Transverse colon (tissue), 4 donors: ENCODE measurements around the gene GRM4. TPM values are rescaled to one million over a fixed set of nuclear protein-coding genes. Genes with fewer than 3 reads are reported as not detected.

Experiments used
- DNase-seq: peaks from one replicate; pipeline ENCODE4 v3.0.0-alpha.2; 2019
- H3K27ac ChIP-seq, 4 donors: fragments of 200-600 bp; sonication (generic); 2 replicates each; pipeline ENCODE4 v1.5.1; 2016 to 2018; ENCODE audit warnings: inconsistent platforms in 4 of 4
- H3K27me3 ChIP-seq: fragments of 200-600 bp; sonication (generic); 2 replicates; pipeline ENCODE4 v1.5.1; 2017; ENCODE audit warnings: inconsistent platforms
- H3K36me3 ChIP-seq, 4 donors: fragments of 200-600 bp; sonication (generic); 2 replicates each; pipeline ENCODE4 v1.5.1; 2017 to 2019; ENCODE audit warnings: inconsistent platforms in 4 of 4
- H3K4me1 ChIP-seq, 4 donors: fragments of 200-600 bp; sonication (generic); 2 replicates each; pipeline ENCODE4 v1.5.1; 2017 to 2020; ENCODE audit warnings: inconsistent platforms in 4 of 4
- H3K4me3 ChIP-seq, 4 donors: fragments of 200-600 bp; sonication (generic); 1 replicate in 1 of 4; 2 replicates in 3 of 4; pipeline versions ENCODE4 v1.5.1 to v1.6.1; 2017 to 2019; ENCODE audit warnings: inconsistent platforms in 4 of 4
- H3K9me3 ChIP-seq, 2 donors: fragments of 200-600 bp; sonication (generic); 2 replicates each; pipeline ENCODE4 v1.5.1; 2017 to 2019; ENCODE audit warnings: inconsistent platforms in 2 of 2
- CTCF ChIP-seq, 5 experiments: fragments of 200-600 bp in 3 of 5; fragments of 450-650 bp in 2 of 5; sonication (generic) in 3 of 5; IDR thresholded peaks; 1 replicate in 2 of 5; 2 replicates in 3 of 5; pipeline ENCODE4 v1.5.1; 2016 to 2017; ENCODE audit warnings: antibody characterized with exemption in 5 of 5, inconsistent platforms in 3 of 5, mild to moderate bottlenecking in 2 of 5, moderate library complexity in 1 of 5
- EP300 ChIP-seq: sonication (generic); formaldehyde crosslinking; IDR thresholded peaks from one replicate; pipeline ENCODE4 v1.6.1; 2017; ENCODE audit warnings: antibody characterized with exemption, low read depth
- POLR2A ChIP-seq: fragments of 450-650 bp; IDR thresholded peaks from one replicate; pipeline ENCODE4 v1.6.1; 2016; ENCODE audit warnings: antibody characterized with exemption, mild to moderate bottlenecking, moderate library complexity
- POLR2AphosphoS5 ChIP-seq, 3 donors: sonication (generic); formaldehyde crosslinking; IDR thresholded peaks; one replicate each; pipeline ENCODE4 v1.6.1; 2016; ENCODE audit warnings: antibody characterized with exemption in 3 of 3
- WGBS, 2 donors: methylation state at CpG; one replicate each; pipeline ENCODE4 v1.1.5; 2018; ENCODE audit warnings: low coverage in 1 of 2; 5-methylcytosine and 5-hydroxymethylcytosine counted together
- in situ Hi-C, 4 donors: fragments of 200-750 bp; cut with MboI; loops; one replicate each; pipeline versions ENCODE4 v1.15.0 to v1.15.1; 2017; ENCODE audit warnings: low sequenced_read_pairs in 3 of 4, low pct_ligation_motif_present in 1 of 4, low pct_unique_long_range_greater_than_20kb in 1 of 4
- intact Hi-C: fragments of 100-400 bp; cut with DNase I; formaldehyde crosslinking; loops from one replicate; pipeline ENCODE4 v1.15.1; 2023; ENCODE audit warnings: low total_unique reads
- total RNA-seq, 4 donors: library from RNA; depleted of rRNA; stranded (reverse); fragments of >200 nt; gene quantifications; one replicate each; pipeline ENCODE4 v1.1.0, GENCODE V29; 2016

Gene GRM4
- total RNA-seq, 4 donors from 2014 or later, result not detected

GRCh38 chr6:34149831-34150400 is 4.0 kb upstream of the GRM4 start:
- no peak for DNase-seq
- Histone ChIP-seq H3K4me3 (no peak overlapping the region), H3K9me3 (no peaks in the 10 kb centered on the region), H3K27me3 (peaks cover 90% of the 10 kb centered on the region), H3K4me1 (peaks cover 3 to 15% (median 12%) of the 10 kb centered on the region in 4 donors), H3K36me3 (no peaks in the 10 kb centered on the region), H3K27ac (no peak overlapping the region)
- intact Hi-C loops, result loop anchor here (5.0 to 10.0 kb wide), 3 partner anchors 93 to 563 kb away; partner anchors contain the start of gene IP6K3
- TF ChIP-seq POLR2AphosphoS5 (IDR thresholded peaks at IDR 0.05), result no peak
- 67 to 94% methylated on average over 1 to 4 of the region's 4 CpGs for WGBS, 2 donors
- in situ Hi-C loops, result loop anchor here in 3 of 4 donors (10.0 to 25.0 kb wide), 4 partner anchors 95 to 388 kb away; no protein-coding TSS in a partner anchor

GRCh38 chr6:34149452-34149810 is 3.5 kb upstream of the GRM4 start:
- no peak overlapping the region for H3K27ac ChIP-seq
- no peak overlapping the region for H3K4me3 ChIP-seq
- intact Hi-C loops, result no loop called here
- peaks cover 90% of the 10 kb centered on the region for H3K27me3 ChIP-seq
- H3K9me3 ChIP-seq, result no peaks in the 10 kb centered on the region
- no peaks in the 10 kb centered on the region for H3K36me3 ChIP-seq
- no peak for DNase-seq
- in situ Hi-C loops, result no loop called here
- TF ChIP-seq POLR2A (no peak), CTCF (IDR thresholded peaks at IDR 0.05) (no peak), EP300 (no peak), POLR2AphosphoS5 (IDR thresholded peaks at IDR 0.05) (no peak)
- WGBS, 2 donors, result 54% methylated on average over 5 of the region's 5 CpGs; no CpG with 5 or more reads in 1 of the 2 donors
- H3K4me1 ChIP-seq, result peaks cover 4 to 15% (median 13%) of the 10 kb centered on the region in 4 donors

DNA sequence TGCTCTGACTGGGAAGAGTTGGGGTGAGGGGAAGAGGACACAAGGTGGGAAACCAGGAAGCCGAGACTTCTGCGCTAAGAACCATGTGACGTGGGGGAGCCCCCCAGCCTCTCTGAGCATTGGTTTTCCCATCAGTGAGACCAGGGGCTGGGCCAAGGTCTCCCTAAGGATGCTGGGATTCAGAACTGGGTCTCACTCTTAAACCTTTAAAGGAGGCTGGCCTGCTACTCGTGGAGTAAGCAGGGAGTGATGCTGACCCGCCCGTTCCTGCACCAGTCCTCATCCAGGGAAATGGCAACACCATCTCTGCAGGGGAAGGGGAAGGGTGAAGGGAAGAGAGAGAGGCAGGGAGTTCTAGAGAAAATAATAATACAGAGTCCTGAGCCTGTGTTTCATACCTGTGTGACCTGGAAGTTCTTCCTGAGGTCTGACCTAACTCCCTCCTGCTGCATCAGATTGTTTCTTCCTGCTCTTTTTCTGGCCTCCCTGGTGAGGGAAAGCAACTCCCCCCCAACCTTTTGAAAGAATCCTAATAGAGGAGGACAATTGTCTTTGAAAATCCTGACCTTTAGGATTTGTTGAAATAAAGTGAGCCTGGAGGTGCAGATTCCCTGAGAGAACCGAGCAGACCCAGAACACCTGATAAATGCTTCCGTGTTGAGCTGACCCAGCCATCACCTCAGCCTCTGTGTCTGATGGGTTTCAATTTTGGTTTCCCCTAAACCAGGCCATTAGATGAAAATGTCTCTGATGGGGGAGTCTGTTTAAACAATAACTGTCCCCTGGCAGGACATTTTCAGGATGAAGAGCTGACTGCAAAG is 3.0 kb upstream of the GRM4 start:
- 38 to 80% methylated on average over 2 to 8 of the region's 8 CpGs for WGBS, 2 donors
- no peak overlapping the region for H3K4me3 ChIP-seq
- DNase-seq, result no peak
- no peaks in the 10 kb centered on the region for H3K36me3 ChIP-seq
- H3K4me1 ChIP-seq, result peaks cover 10 to 19% (median 18%) of the 10 kb centered on the region in 4 donors
- intact Hi-C loops (no loop called here), in situ Hi-C loops (no loop called here)
- TF ChIP-seq POLR2A (no peak), CTCF (IDR thresholded peaks at IDR 0.05) (no peak), EP300 (no peak), POLR2AphosphoS5 (IDR thresholded peaks at IDR 0.05) (no peak)
- no peaks in the 10 kb centered on the region for H3K9me3 ChIP-seq
- no peak overlapping the region for H3K27ac ChIP-seq
- peaks cover 90% of the 10 kb centered on the region for H3K27me3 ChIP-seq

DNA sequence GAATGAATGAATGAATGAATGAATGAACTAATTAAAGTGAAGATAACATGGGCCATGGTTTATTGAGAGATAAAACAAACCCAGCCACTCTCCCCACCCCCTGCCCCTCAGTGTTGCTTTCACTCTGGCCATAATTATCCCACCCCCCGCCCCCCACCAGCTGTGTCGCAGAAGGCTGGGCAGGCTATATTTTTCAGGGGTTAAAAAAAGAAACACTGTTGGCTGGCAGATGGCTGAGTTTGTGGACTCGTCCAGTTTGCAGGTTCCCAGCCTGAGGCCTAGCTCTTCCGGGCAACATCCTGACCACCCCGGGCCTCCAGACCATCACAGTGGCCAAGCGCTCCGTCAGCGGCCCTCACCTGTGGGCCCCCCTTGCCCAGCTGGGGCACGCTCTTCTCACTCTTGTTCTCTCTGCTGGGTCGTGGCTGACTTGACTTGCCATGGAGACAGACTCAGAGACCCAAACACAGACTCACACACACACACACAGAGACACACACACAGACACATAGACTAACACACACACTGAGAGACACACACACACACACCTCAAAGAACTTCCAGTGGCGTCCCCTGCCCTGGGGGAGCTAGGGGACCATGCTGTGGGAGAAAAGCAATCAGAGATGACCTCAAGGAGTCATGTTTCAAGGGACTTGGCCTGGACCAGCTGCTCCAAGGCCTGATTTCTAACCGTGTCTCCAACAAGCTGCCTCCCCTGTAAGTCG is 2.2 kb upstream of the GRM4 start:
- TF ChIP-seq POLR2AphosphoS5 (IDR thresholded peaks at IDR 0.05) (no peak), EP300 (no peak), POLR2A (no peak)
- intact Hi-C loops, result no loop called here
- no peak for DNase-seq
- Histone ChIP-seq H3K4me3 (no peak overlapping the region), H3K27ac (no peak overlapping the region), H3K36me3 (no peaks in the 10 kb centered on the region), H3K4me1 (peaks cover 14 to 26% (median 24%) of the 10 kb centered on the region in 4 donors), H3K27me3 (peaks cover 90% of the 10 kb centered on the region), H3K9me3 (no peaks in the 10 kb centered on the region)
- 84 to 100% methylated on average over 1 to 13 of the region's 13 CpGs for WGBS, 2 donors
- in situ Hi-C loops, result no loop called here
